ENCODE data around the gene TMEM63A. TPM values are rescaled to one million over a fixed set of nuclear protein-coding genes. Genes with fewer than 3 reads are reported as not detected.

Gene TMEM63A
- polyA plus RNA-seq, 2 of the 4 experiments (the other 2 are of a cell fraction): 7.5 to 9.5 TPM

DNA sequence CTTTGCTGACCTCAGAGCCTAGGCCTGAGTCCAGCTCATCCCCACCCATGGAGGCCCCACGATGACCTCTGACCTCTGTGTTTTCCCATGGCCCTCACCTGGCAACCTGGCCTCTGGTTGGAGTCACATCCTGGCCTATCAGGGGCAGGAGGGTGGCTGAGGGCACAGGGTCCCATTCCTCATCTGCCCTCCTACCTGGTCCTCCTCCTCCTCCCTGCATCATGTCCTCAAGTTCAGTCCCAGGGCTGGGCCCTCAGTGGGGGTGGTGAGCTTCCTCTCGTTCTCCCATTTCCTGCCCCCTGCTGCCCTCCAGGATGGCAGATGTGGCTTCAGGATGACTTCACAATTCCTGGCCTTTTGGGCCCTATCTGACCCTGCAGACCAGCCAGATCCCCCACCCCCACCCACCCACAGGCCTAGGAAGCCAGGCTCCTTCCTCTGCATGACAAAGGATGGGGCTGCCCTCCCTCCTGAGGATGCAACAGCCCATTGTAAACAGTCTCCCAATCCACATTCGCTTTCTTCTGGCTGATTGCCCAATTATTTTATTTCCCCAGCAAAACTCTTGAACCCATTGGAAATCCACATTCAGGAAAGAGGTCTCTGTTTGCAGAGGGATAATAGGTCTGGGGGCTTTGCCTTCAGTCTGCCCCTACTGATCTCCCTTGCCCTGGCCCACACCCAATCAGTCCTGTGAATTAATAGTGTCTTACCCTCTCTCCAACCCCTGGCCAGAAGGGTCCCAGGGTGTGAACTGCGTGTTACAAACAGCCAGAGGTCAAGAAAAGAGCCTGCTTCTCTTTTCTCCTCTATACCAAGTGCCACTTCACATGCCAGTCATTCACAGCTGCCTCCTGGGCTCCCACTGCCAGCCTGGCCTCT lies 17.1 kb upstream of the TMEM63A start:
- TF ChIP-seq BCL3 (IDR thresholded peaks at IDR 0.05): no peak
- TF ChIP-seq, protein P1, sequence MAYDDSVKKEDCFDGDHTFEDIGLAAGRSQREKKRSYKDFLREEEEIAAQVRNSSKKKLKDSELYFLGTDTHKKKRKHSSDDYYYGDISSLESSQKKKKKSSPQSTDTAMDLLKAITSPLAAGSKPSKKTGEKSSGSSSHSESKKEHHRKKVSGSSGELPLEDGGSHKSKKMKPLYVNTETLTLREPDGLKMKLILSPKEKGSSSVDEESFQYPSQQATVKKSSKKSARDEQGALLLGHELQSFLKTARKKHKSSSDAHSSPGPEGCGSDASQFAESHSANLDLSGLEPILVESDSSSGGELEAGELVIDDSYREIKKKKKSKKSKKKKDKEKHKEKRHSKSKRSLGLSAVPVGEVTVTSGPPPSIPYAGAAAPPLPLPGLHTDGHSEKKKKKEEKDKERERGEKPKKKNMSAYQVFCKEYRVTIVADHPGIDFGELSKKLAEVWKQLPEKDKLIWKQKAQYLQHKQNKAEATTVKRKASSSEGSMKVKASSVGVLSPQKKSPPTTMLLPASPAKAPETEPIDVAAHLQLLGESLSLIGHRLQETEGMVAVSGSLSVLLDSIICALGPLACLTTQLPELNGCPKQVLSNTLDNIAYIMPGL (CRISPR knock-in tag; IDR thresholded peaks at IDR 0.05; ENCODE audit: borderline replicate concordance): no peak
- TF ChIP-seq USF2 (IDR thresholded peaks at IDR 0.05): no peak
- FAIRE-seq (no peak), ATAC-seq (no peak), DNase-seq (ENCODE audit: low read depth in 1 of 2, low spot score in 1 of 2) (no peak)
- WGBS (ENCODE audit: missing lambda C conversion rate): 68% methylated on average over 4 of the region's 4 CpGs
- Histone ChIP-seq H3K4me3 (no peak overlapping the region), H3K9me3 (no peaks in the 10 kb centered on the region), H3K27ac (no peak overlapping the region), H3K4me1 (peaks cover 6% of the 10 kb centered on the region), H3K4me2 (no peak overlapping the region)
- POLR2A ChIA-PET: no interaction called here
- CTCF ChIA-PET: interaction anchor here (0.9 to 7.3 kb wide), 3 partner anchors 10 to 424 kb away, joined by 4 to 53 read pairs (median 9); no protein-coding TSS in a partner anchor

GRCh38 chr1:225897595-225898514 lies 15.7 kb upstream of the TMEM63A start:
- Histone ChIP-seq H3K4me3 (no peak overlapping the region), H3K4me2 (no peak overlapping the region), H3K27ac (no peak overlapping the region), H3K9me3 (no peaks in the 10 kb centered on the region), H3K4me1 (peaks cover 6% of the 10 kb centered on the region)
- CTCF ChIA-PET: interaction anchor here (0.6 to 7.3 kb wide), 9 partner anchors 14 to 483 kb away, joined by 3 to 53 read pairs (median 4); partner anchors contain the start of gene TMEM63A
- TF ChIP-seq ESRRA (IDR thresholded peaks at IDR 0.05; ENCODE audit: borderline replicate concordance, low read length) (no peak), HOXA7 (CRISPR knock-in tag; IDR thresholded peaks at IDR 0.05) (no peak), FOSL2 (IDR thresholded peaks at IDR 0.05) (no peak), FOSL2 (CRISPR knock-in tag; IDR thresholded peaks at IDR 0.05) (no peak), HOXB5 (CRISPR knock-in tag; IDR thresholded peaks at IDR 0.05) (no peak), ZFP36 (IDR thresholded peaks at IDR 0.05; ENCODE audit: borderline replicate concordance, partially characterized antibody) (no peak), ZSCAN20 (CRISPR knock-in tag; IDR thresholded peaks at IDR 0.05) (no peak), NPAS2 (CRISPR knock-in tag; IDR thresholded peaks at IDR 0.05; ENCODE audit: borderline replicate concordance) (no peak), JUN (IDR thresholded peaks at IDR 0.05) (no peak), CEBPB (IDR thresholded peaks at IDR 0.05) (no peak)
- TF ChIP-seq, protein P2, sequence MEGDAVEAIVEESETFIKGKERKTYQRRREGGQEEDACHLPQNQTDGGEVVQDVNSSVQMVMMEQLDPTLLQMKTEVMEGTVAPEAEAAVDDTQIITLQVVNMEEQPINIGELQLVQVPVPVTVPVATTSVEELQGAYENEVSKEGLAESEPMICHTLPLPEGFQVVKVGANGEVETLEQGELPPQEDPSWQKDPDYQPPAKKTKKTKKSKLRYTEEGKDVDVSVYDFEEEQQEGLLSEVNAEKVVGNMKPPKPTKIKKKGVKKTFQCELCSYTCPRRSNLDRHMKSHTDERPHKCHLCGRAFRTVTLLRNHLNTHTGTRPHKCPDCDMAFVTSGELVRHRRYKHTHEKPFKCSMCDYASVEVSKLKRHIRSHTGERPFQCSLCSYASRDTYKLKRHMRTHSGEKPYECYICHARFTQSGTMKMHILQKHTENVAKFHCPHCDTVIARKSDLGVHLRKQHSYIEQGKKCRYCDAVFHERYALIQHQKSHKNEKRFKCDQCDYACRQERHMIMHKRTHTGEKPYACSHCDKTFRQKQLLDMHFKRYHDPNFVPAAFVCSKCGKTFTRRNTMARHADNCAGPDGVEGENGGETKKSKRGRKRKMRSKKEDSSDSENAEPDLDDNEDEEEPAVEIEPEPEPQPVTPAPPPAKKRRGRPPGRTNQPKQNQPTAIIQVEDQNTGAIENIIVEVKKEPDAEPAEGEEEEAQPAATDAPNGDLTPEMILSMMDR (IDR thresholded peaks at IDR 0.05): no peak
- TF ChIP-seq, protein P3, sequence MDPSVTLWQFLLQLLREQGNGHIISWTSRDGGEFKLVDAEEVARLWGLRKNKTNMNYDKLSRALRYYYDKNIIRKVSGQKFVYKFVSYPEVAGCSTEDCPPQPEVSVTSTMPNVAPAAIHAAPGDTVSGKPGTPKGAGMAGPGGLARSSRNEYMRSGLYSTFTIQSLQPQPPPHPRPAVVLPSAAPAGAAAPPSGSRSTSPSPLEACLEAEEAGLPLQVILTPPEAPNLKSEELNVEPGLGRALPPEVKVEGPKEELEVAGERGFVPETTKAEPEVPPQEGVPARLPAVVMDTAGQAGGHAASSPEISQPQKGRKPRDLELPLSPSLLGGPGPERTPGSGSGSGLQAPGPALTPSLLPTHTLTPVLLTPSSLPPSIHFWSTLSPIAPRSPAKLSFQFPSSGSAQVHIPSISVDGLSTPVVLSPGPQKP (IDR thresholded peaks at IDR 0.05; ENCODE audit: low read depth, low read length): no peak
- FAIRE-seq: no peak
- no peak for DNase-seq (ENCODE audit: low read depth in 1 of 2, low spot score in 1 of 2)
- peak in 1 of 2 experiments; percentile 33; a peak in 3 of 6 replicates for ATAC-seq
- POLR2A ChIA-PET: no interaction called here
- WGBS (ENCODE audit: missing lambda C conversion rate): 82% methylated on average over 19 of the region's 19 CpGs
